Trophoblast cell (in vitro differentiated cells and primary cell): ENCODE measurements around the gene SLC43A3.

Experiments used
- DNase-seq, 2 donors: peaks; one replicate each; pipeline ENCODE4 v3.0.0-alpha.2; 2016
- H2AFZ ChIP-seq: 2 replicates; pipeline ENCODE4 v1.6.1; 2013; ENCODE audit warnings: low read length, moderate library complexity, mild to moderate bottlenecking; ENCODE audit not compliant: insufficient read depth, poor library complexity
- H2AK5ac ChIP-seq: 2 replicates; pipeline ENCODE4 v1.6.1; 2013; ENCODE audit warnings: mild to moderate bottlenecking, low read length
- H2BK120ac ChIP-seq: 2 replicates; pipeline ENCODE4 v1.6.1; 2013; ENCODE audit warnings: low read length, mild to moderate bottlenecking, moderate library complexity; ENCODE audit not compliant: insufficient read depth, poor library complexity
- H2BK12ac ChIP-seq: 2 replicates; pipeline ENCODE4 v1.6.1; 2013; ENCODE audit warnings: mild to moderate bottlenecking, low read length, moderate library complexity
- H2BK5ac ChIP-seq: 2 replicates; pipeline ENCODE4 v1.6.1; 2013; ENCODE audit warnings: low read length, low read depth, moderate library complexity, mild to moderate bottlenecking; ENCODE audit not compliant: poor library complexity
- H3K14ac ChIP-seq: 2 replicates; pipeline ENCODE4 v1.6.1; 2013; ENCODE audit warnings: mild to moderate bottlenecking, low read length
- H3K18ac ChIP-seq: 2 replicates; pipeline ENCODE4 v1.6.1; 2013; ENCODE audit warnings: mild to moderate bottlenecking, low read length
- H3K23ac ChIP-seq: 2 replicates; pipeline ENCODE4 v1.6.1; 2013; ENCODE audit warnings: low read length
- H3K27ac ChIP-seq: 2 replicates; pipeline ENCODE4 v1.5.1; 2013; ENCODE audit warnings: low read depth, mild to moderate bottlenecking, inconsistent platforms, low read length, moderate library complexity
- H3K27me3 ChIP-seq: 2 replicates; pipeline ENCODE4 v1.6.1; 2013; ENCODE audit warnings: inconsistent platforms, mild to moderate bottlenecking, low read length, moderate library complexity; ENCODE audit not compliant: insufficient read depth
- H3K36me3 ChIP-seq, 2 experiments: 1 replicate in 1 of 2; 2 replicates in 1 of 2; pipeline ENCODE4 v1.6.1; 2013; ENCODE audit warnings: low read length in 2 of 2, mild to moderate bottlenecking in 2 of 2, moderate library complexity in 1 of 2; ENCODE audit not compliant: insufficient read depth in 2 of 2, control insufficient read depth in 1 of 2
- H3K4ac ChIP-seq: 2 replicates; pipeline ENCODE4 v1.6.1; 2013; ENCODE audit warnings: low read depth, mild to moderate bottlenecking, low read length, moderate library complexity
- H3K4me1 ChIP-seq, 2 experiments: 1 replicate in 1 of 2; 2 replicates in 1 of 2; pipeline ENCODE4 v1.6.1; 2013; ENCODE audit warnings: low read length in 2 of 2, mild to moderate bottlenecking in 2 of 2, moderate library complexity in 1 of 2; ENCODE audit not compliant: insufficient read depth in 2 of 2, control insufficient read depth in 1 of 2
- H3K4me2 ChIP-seq: 2 replicates; pipeline ENCODE4 v1.6.1; 2013; ENCODE audit warnings: inconsistent platforms, mild to moderate bottlenecking, low read length, moderate library complexity
- H3K4me3 ChIP-seq: 2 replicates; pipeline ENCODE4 v1.5.1; 2013; ENCODE audit warnings: mild to moderate bottlenecking, low read depth, low read length, inconsistent platforms
- H3K79me1 ChIP-seq: one replicate; pipeline ENCODE4 v1.6.1; 2013; ENCODE audit warnings: low read length
- H3K79me2 ChIP-seq: 2 replicates; pipeline ENCODE4 v1.6.1; 2013; ENCODE audit warnings: low read length, mild to moderate bottlenecking; ENCODE audit not compliant: control insufficient read depth, insufficient read depth, poor library complexity
- H3K9ac ChIP-seq: 2 replicates; pipeline ENCODE4 v1.6.1; 2013; ENCODE audit warnings: mild to moderate bottlenecking, low read length
- H3K9me3 ChIP-seq: 2 replicates; pipeline ENCODE4 v1.6.1; 2013; ENCODE audit warnings: low read depth, mild to moderate bottlenecking, control low read depth, inconsistent platforms, low read length; ENCODE audit not compliant: insufficient read depth
- H4K12ac ChIP-seq: 2 replicates; pipeline ENCODE4 v1.6.1; 2013; ENCODE audit warnings: low read depth, mild to moderate bottlenecking, low read length, moderate library complexity
- H4K8ac ChIP-seq: 2 replicates; pipeline ENCODE4 v1.6.1; 2013; ENCODE audit warnings: low read depth, mild to moderate bottlenecking, low read length, moderate library complexity
- H4K91ac ChIP-seq: one replicate; pipeline ENCODE4 v1.6.1; 2013; ENCODE audit warnings: low read depth, mild to moderate bottlenecking, low read length, moderate library complexity
- WGBS: extraction: QIAGEN DNeasy Blood & Tissue Kit; methylation state at CpG from one replicate; pipeline ENCODE4 v1.1.7; 2013; ENCODE audit warnings: missing lambda C conversion rate; ENCODE audit not compliant: insufficient read length, insufficient coverage; ENCODE audit errors: extremely low coverage; 5-methylcytosine and 5-hydroxymethylcytosine counted together

The SLC43A3 gene

DNA sequence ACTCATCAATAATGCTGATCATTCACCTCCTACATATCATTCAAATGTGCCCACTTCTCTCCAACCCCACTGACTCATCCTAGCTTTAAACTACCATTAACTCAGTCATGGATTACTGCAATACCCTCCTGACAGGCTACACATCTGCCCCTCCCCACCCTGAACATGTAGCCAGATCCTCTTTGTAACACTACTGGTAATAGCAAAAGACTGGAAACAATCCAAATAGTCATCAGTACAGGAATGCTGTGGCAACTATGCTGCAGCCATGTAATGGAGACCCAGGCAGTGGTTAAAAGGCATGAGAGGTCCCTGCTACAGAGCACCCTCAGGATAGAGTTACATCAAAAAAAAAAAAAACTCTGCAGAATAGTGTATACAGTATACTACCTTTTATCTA lies 16.6 kb downstream of the SLC43A3 start:
- Histone ChIP-seq H3K9ac (no peak overlapping the region), H3K4me3 (no peak overlapping the region), H3K27ac (no peak overlapping the region), H3K4ac (no peak overlapping the region), H3K14ac (no peak overlapping the region), H3K4me1 (peaks cover 9 to 10% of the 10 kb centered on the region in 2 experiments), H2BK12ac (no peak overlapping the region), H2BK5ac (no peak overlapping the region), H2AK5ac (no peak overlapping the region), H2BK120ac (no peak overlapping the region), H4K91ac (no peak overlapping the region), H3K18ac (no peak overlapping the region), H2AFZ (no peak overlapping the region), H3K27me3 (no peaks in the 10 kb centered on the region), H3K36me3 (peaks cover 0 to 2% of the 10 kb centered on the region in 2 experiments), H3K79me2 (no peaks in the 10 kb centered on the region), H3K79me1 (no peaks in the 10 kb centered on the region), H4K12ac (no peak overlapping the region), H3K4me2 (no peak overlapping the region), H3K9me3 (no peaks in the 10 kb centered on the region), H3K23ac (no peak overlapping the region), H4K8ac (no peak overlapping the region)
- peak; percentile 76 to 89 for DNase-seq

DNA sequence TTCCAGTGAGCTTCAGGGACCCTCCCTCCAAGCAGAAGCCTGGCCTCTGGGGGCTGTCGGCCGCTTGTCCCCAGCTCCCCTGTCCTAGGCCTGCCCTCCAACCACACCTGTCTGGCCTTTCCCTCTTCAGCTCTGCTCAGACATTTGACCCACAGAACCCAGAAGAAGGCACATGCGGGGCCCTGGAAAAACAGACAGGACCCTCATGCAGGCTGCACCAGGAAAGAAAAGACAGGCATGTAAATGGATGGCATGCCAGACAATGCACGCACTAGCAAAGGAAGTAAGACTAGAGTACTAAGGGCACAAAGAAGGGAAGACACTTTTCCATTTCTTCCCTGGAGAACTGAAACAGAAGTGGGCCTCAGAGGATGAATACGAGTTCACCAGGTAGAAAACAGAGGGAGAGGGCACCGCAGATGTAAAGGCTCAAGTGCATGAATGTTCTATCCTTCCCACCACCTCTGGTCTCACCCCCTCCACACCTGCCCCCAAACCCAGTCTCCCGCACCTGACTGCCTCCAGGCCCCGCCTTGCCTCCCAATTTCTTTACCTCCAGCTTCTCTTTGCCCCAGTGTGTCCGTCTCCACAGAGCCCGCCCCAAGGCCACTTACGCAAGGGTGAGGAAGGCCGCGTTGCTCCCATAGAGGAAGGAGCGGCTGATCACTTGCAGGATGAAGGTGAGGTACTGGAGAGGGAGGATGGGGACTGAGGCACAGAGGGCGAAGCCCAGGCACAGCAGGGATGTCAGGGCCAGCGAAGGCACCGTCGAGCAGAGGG lies 17.4 kb downstream of the SLC43A3 start:
- no peak overlapping the region for H2AK5ac ChIP-seq
- H3K23ac ChIP-seq: no peak overlapping the region
- H3K9ac ChIP-seq: no peak overlapping the region
- H3K4me3 ChIP-seq: no peak overlapping the region
- H2BK5ac ChIP-seq: no peak overlapping the region
- H2BK12ac ChIP-seq: no peak overlapping the region
- no peak overlapping the region for H3K27ac ChIP-seq
- H4K91ac ChIP-seq: no peak overlapping the region
- no peak overlapping the region for H3K4me2 ChIP-seq
- H3K79me1 ChIP-seq: no peaks in the 10 kb centered on the region
- H3K9me3 ChIP-seq: no peaks in the 10 kb centered on the region
- no peak overlapping the region for H2BK120ac ChIP-seq
- H2AFZ ChIP-seq: no peak overlapping the region
- no peak overlapping the region for H3K4ac ChIP-seq
- no peaks in the 10 kb centered on the region for H3K79me2 ChIP-seq
- H4K12ac ChIP-seq: no peak overlapping the region
- DNase-seq: peak; percentile 87 to 93
- H3K27me3 ChIP-seq: no peaks in the 10 kb centered on the region
- no peak overlapping the region for H4K8ac ChIP-seq
- no peak overlapping the region for H3K18ac ChIP-seq
- peaks cover 9 to 10% of the 10 kb centered on the region in 2 experiments for H3K4me1 ChIP-seq
- H3K36me3 ChIP-seq: peaks cover 0 to 2% of the 10 kb centered on the region in 2 experiments
- no CpG with 5 or more reads among the region's 18 CpGs for WGBS
- H3K14ac ChIP-seq: no peak overlapping the region

- H4K12ac ChIP-seq: no peak overlapping the region
- no peak overlapping the region for H2AFZ ChIP-seq
- peaks cover 0 to 2% of the 10 kb centered on the region in 2 experiments for H3K36me3 ChIP-seq
- no peak overlapping the region for H2BK5ac ChIP-seq
- H3K18ac ChIP-seq: no peak overlapping the region
- H2BK120ac ChIP-seq: no peak overlapping the region
- H3K4me2 ChIP-seq: no peak overlapping the region
- no peak overlapping the region for H3K9ac ChIP-seq
- H2BK12ac ChIP-seq: no peak overlapping the region
- H2AK5ac ChIP-seq: no peak overlapping the region
- H4K91ac ChIP-seq: no peak overlapping the region
- H3K27ac ChIP-seq: no peak overlapping the region
- no peak for DNase-seq
- H3K79me2 ChIP-seq: no peaks in the 10 kb centered on the region
- H3K9me3 ChIP-seq: no peaks in the 10 kb centered on the region
- no peaks in the 10 kb centered on the region for H3K79me1 ChIP-seq
- H3K4ac ChIP-seq: no peak overlapping the region
- peaks cover 9 to 10% of the 10 kb centered on the region in 2 experiments for H3K4me1 ChIP-seq
- no CpG with 5 or more reads among the region's 2 CpGs for WGBS
- H4K8ac ChIP-seq: no peak overlapping the region
- H3K14ac ChIP-seq: no peak overlapping the region
- H3K23ac ChIP-seq: no peak overlapping the region
- H3K4me3 ChIP-seq: no peak overlapping the region
- H3K27me3 ChIP-seq: no peaks in the 10 kb centered on the region
Observed at GRCh38 chr11:57408771-57409170, 18.1 kb downstream of the SLC43A3 start.

- Histone ChIP-seq H2BK120ac (no peak overlapping the region), H3K18ac (no peak overlapping the region), H3K4me2 (no peak overlapping the region), H2AK5ac (no peak overlapping the region), H2BK12ac (no peak overlapping the region), H4K8ac (no peak overlapping the region), H3K36me3 (peaks cover 0 to 2% of the 10 kb centered on the region in 2 experiments), H3K27me3 (no peaks in the 10 kb centered on the region), H4K91ac (no peak overlapping the region), H4K12ac (no peak overlapping the region), H2AFZ (no peak overlapping the region), H3K4me1 (peaks cover 9 to 10% of the 10 kb centered on the region in 2 experiments), H3K4ac (no peak overlapping the region), H3K9me3 (no peaks in the 10 kb centered on the region), H3K9ac (no peak overlapping the region), H3K79me1 (no peaks in the 10 kb centered on the region), H3K79me2 (no peaks in the 10 kb centered on the region), H3K23ac (no peak overlapping the region), H3K27ac (no peak overlapping the region), H2BK5ac (no peak overlapping the region), H3K4me3 (no peak overlapping the region), H3K14ac (no peak overlapping the region)
- DNase-seq: peak; percentile 53 to 69
- no CpG with 5 or more reads among the region's 8 CpGs for WGBS
Observed at GRCh38 chr11:57407941-57408475, 18.9 kb downstream of the SLC43A3 start.
